Measurements from ENCODE around the gene CROCC2.

DNA sequence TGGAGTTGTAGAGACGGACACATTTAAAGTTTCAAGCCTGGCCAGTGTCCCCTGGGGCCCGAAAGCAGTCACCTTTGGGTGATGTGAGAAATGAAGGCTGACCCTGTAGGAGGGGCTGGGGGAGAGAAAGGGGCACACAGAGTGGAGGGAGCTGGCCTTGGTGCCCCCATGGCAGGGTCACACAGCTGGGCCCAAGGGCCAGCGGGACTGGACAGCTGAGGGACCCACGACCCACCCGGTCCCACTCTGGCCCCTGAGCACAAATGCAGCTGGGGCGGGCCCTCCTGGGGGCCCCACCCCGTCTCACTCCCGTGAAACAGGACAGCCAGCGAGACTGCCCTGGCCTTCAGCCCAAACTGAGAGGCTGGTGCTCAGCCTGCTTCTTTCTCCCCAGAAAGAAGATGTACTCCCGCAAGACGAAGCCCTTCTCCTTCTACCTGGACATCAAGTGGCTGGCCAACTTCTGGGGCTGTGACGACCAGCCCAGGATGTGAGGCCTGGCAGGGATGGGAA, 31.4 kb upstream of the CROCC2 start:
- TF ChIP-seq, protein P1, sequence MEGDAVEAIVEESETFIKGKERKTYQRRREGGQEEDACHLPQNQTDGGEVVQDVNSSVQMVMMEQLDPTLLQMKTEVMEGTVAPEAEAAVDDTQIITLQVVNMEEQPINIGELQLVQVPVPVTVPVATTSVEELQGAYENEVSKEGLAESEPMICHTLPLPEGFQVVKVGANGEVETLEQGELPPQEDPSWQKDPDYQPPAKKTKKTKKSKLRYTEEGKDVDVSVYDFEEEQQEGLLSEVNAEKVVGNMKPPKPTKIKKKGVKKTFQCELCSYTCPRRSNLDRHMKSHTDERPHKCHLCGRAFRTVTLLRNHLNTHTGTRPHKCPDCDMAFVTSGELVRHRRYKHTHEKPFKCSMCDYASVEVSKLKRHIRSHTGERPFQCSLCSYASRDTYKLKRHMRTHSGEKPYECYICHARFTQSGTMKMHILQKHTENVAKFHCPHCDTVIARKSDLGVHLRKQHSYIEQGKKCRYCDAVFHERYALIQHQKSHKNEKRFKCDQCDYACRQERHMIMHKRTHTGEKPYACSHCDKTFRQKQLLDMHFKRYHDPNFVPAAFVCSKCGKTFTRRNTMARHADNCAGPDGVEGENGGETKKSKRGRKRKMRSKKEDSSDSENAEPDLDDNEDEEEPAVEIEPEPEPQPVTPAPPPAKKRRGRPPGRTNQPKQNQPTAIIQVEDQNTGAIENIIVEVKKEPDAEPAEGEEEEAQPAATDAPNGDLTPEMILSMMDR (IDR thresholded peaks at IDR 0.05) = no peak
- no peak for TF ChIP-seq POLR2A (IDR thresholded peaks at IDR 0.05)

Data from Peyer's patch (tissue), 4 donors.